ENCODE measurements around the gene GRIN2C. TPM values are rescaled to one million over a fixed set of nuclear protein-coding genes. Genes with fewer than 3 reads are reported as not detected.

The GRIN2C gene
- total RNA-seq, 4 donors from 2014 or later: 0.17 to 0.38 (median 0.27) TPM

DNA sequence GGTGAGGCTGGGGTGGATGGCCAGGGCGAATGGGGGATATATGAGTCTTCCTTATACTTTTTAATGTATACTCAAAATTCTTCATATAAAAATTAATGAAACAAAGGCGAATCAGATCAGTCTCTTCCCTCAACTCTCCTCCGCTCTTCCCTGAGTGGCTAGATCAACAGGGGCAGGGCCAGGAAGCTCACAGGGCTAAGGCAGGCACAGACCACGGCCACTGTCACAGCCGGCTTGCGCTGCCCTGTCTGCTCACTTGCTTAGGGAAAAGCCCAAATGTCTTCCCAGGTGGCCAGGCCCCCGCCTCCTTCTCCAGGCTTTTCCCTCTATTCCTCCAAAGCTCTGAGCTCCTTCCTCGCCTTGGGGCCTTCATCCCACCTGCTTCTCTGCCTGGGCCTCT, 6.0 kb downstream of the GRIN2C start:
- TF ChIP-seq, protein P1, sequence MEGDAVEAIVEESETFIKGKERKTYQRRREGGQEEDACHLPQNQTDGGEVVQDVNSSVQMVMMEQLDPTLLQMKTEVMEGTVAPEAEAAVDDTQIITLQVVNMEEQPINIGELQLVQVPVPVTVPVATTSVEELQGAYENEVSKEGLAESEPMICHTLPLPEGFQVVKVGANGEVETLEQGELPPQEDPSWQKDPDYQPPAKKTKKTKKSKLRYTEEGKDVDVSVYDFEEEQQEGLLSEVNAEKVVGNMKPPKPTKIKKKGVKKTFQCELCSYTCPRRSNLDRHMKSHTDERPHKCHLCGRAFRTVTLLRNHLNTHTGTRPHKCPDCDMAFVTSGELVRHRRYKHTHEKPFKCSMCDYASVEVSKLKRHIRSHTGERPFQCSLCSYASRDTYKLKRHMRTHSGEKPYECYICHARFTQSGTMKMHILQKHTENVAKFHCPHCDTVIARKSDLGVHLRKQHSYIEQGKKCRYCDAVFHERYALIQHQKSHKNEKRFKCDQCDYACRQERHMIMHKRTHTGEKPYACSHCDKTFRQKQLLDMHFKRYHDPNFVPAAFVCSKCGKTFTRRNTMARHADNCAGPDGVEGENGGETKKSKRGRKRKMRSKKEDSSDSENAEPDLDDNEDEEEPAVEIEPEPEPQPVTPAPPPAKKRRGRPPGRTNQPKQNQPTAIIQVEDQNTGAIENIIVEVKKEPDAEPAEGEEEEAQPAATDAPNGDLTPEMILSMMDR (IDR thresholded peaks at IDR 0.05; ENCODE audit: low read depth): no peak

DNA sequence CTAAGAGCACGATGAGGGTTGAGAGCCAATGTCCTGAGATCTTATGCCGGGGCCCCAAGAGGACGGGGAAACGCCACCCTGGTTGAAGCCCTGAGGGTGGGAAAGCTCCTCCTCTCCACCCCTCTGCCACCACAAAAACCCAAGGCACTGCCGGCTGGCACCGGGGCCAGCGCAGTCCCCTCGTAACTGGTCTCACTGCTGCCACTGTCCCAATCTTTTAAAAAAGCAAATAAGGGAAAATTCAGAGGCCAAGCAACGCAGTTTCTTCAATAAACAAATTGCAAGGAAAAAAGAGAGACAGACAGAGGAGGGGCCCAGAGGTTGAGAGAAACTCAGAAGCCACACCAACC, 6.7 kb downstream of the GRIN2C start:
- TF ChIP-seq, protein P1 (IDR thresholded peaks at IDR 0.05; ENCODE audit: low read depth): no peak

DNA sequence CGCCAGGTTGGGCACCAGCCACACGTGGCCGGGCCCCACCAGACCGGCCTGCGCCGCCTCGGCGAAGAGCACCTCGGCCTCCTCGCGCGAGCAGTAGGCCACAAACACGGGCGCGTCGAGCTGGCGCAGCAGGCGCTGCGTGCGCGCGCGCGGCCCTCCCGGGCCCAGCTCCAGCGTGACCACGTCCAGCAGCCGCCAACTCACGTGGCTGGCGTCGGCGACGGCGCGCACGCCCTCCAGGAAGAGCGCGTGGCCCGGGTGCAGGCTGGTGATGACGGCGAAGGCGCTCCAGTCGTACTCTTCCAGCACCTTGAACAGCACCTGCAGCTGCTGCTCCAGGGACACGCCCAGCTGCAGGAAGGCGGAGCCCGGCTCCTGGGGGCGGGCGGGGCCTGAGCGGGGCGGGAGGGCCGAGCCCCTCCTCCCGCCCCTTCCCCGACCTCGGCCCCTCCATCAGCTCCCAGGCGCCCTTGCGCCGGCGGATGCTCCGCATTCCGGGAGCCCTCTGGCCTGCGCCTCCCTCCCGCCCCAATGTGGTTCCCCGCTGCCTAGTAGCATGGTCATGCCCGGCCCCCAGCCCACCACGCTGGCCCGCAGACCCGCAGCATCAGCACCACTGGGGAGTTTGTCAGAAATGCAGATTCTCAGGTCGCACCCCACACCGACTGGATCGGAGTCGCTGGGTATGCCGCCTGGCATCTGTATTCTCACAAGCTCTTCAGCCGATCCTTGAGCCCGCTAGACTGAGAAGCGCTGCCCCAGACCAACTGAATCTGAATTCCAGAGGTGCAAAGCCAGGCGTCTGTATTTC, 7.2 kb downstream of the GRIN2C start:
- TF ChIP-seq, protein P1 (IDR thresholded peaks at IDR 0.05; ENCODE audit: low read depth): no peak

DNA sequence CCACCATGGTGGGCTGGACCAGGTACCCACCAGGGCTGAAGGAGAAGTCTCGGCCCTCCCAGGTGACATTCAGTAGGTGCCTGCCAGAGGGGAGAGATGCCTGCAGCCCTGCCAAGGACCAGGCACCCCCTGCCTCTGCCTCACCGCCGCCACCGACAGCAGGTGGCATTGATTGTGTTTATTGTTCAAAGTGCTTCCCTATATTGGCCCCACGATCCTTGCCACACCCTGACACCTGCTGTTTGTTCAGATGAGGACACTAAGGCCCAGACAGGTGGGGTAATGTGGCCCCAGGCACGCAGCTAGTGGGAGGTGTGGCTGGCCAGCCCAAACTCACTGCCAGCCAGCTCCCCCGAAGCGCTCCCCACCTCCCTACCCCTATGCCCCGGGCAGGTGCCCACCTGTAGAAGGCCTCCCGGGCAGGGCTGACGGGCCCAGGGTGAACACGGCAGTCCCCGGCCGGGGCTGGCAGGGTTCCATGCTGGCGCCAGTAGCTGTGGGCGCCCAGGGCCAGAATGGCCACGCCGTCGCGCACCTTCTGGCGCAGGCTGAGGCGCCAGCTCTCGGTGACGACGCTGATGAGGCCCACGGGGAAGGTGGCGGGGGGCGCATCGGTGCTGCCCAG, 8.0 kb downstream of the GRIN2C start:
- TF ChIP-seq, protein P1 (IDR thresholded peaks at IDR 0.05; ENCODE audit: low read depth): no peak

DNA sequence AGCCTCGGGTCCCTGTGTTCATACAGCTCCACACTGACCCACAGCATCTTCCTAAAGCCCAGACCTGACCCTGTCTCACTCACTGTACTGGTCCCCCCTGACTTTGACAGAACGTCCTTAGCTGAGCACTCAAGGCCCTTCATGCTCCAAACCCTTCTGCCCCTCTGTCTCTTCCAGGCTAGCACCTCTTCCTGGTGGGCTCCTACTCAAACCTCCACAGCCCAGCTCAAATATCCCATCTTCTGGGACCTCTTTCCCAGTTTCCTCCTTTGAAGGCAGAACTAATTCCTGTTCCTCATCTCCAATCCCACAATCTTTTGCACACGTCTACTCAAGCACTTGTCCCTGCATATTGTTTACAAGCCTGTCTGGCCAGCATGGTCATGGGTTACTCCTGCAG, 8.8 kb downstream of the GRIN2C start:
- TF ChIP-seq, protein P1 (IDR thresholded peaks at IDR 0.05; ENCODE audit: low read depth): no peak

DNA sequence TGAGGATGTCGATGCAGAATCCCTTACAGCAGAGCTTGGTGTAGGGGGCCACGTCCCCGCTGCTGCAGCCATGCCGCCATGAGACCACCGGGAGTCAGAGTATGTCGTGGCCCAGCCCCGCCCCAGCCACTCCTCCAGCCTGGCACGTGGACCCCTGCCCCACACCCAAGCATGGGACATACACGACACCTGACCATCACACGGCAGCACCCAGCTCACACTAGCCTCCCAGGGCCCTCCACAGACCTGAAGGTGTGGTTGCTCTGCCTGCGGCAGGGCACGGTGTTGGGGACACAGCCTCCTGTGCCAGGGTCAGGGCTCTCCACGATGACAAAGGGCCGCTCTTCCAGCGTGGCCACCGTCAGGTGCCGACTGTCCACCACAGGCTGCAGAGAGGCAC, 9.4 kb downstream of the GRIN2C start:
- TF ChIP-seq, protein P1 (IDR thresholded peaks at IDR 0.05; ENCODE audit: low read depth): no peak

DNA sequence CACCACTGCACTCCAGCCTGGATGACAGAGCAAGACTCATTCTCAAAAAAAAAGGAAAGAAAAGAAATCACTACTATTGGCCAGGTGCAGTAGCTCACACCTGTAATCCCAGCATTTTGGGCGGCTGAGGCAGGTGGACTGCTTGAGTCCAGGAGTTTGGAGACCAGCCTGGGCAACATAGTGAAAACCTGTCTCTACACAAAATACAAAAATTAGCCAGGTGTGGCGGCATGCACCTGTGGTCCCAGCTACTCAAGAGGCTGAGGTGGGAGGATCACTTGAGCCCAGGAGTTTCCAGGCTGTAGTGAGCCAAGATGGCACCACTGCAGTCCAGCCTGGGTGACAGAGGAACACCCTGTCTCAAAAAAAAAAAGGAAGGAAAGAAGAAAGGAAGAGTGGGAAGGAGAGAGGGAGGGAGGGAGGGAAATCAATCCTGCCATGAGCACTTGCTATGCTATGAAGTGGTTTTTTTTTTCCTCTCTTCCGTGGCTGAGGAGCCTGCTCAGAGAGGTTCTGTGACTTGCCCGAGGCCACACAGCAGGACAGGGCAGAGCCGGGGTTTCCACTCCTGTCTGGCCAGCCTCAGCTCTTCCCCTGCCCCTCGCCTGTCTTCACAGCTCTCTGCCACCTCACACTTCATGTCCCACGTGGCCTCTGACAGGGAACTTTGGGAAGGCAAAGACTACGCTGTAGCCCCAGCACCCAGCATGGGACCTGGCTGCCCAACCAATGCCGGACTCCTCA, 10.9 kb downstream of the GRIN2C start:
- TF ChIP-seq, protein P1 (IDR thresholded peaks at IDR 0.05; ENCODE audit: low read depth): no peak

Data from subcutaneous adipose tissue (tissue), 4 donors.